ENCODE data around the gene CAMSAP1.

DNA sequence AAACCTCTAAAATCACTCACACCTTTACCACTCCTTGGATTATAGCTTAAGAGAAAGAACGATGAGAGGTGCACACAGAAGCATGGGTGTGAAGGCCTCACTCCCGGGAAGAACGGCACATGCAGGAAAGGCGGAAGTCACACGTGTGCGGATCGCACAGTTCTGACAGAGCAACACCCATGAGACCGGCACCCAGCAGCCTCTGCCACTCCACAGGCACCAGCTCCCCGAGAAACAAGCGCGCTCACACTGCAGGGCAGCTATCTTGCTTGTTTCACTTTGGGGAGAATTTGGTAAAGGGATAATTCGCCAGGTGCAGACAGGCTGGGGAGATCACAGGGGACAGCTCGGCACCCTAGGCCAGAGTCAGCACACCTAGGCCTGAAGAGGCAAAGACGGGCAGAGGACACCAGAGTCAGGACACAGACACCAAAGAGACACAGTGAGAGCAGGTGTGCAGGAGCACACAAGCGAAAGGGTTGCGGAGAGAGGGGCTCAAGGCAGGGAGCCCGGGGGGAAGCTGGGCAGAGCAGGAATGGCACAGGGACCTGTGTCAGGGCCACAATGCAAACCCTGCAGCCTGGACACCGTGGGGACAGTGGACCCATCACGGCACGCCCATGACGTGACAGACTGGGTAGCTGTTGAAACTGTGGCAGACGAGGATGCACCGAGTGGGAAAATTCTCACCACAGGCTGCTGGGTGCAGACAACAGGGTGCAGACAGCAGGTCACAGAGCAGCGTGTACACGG lies 81.7 kb downstream of the CAMSAP1 start:
- no peak for TF ChIP-seq EZH2 (IDR thresholded peaks at IDR 0.05; ENCODE audit: insufficient read depth, poor library complexity, severe bottlenecking)
- no peak for TF ChIP-seq EZH2phosphoT487 (IDR thresholded peaks at IDR 0.05; ENCODE audit: insufficient read depth, low read depth)

Data from GM23248 (cell line).